ENCODE measurements around the gene MAP3K5. TPM values are rescaled to one million over a fixed set of nuclear protein-coding genes. Genes with fewer than 3 reads are reported as not detected.

MAP3K5 gene
- total and polyA plus RNA-seq, 9 of the 15 experiments (the other 6 are each of a cell fraction or from before 2014, with no cell fraction given): 2.2 to 13.0 (median 9.9) TPM

- ATAC-seq: no peak
- intact Hi-C loops (cut with micrococcal nuclease): no loop called here
Measured at GRCh38 chr6:136529710-136530109, 262.6 kb downstream of the MAP3K5 start.

More at GRCh38 chr6:136529710-136530109, 262.6 kb downstream of the MAP3K5 start:
- H3K4me1 ChIP-seq (replicated peaks in 1 of 2; ENCODE audit: control insufficient read depth in 2 of 2, insufficient read depth in 2 of 2, low read length in 2 of 2): 0 out of 5 replicates have a peak, but pooled peaks cover 0 to 3% of the 10 kb centered on the region in 2 experiments
- no peak overlapping the region for H3K4me3 ChIP-seq
- no peak for TF ChIP-seq ZNF239 (CRISPR knock-in tag; IDR thresholded peaks at IDR 0.05)
- TF ChIP-seq ZNF318 (IDR thresholded peaks at IDR 0.05; ENCODE audit: borderline replicate concordance in 1 of 2, low read depth in 1 of 2): no peak
- TF ChIP-seq ZNF24 (IDR thresholded peaks at IDR 0.05): no peak
- TF ChIP-seq ZBTB34 (CRISPR knock-in tag; IDR thresholded peaks at IDR 0.05): no peak
- TF ChIP-seq BRF2 (IDR thresholded peaks at IDR 0.05; ENCODE audit: borderline replicate concordance, insufficient read depth, insufficient read length): no peak
- no peak for TF ChIP-seq IRF2 (CRISPR knock-in tag; IDR thresholded peaks at IDR 0.05)
- TF ChIP-seq JUNB (CRISPR knock-in tag; conservative IDR thresholded peaks at IDR 0.05): no peak
- no peak for TF ChIP-seq PCBP1 (IDR thresholded peaks at IDR 0.05; ENCODE audit: low read depth, low read length, poor library complexity, severe bottlenecking)
- no peak for TF ChIP-seq MAZ (CRISPR knock-in tag; conservative IDR thresholded peaks at IDR 0.05 in 1 of 2, IDR thresholded peaks at IDR 0.05 in 1 of 2)
- no peak for TF ChIP-seq HNRNPH1 (optimal IDR thresholded peaks at IDR 0.05; ENCODE audit: low read depth, low read length)
- H3K9ac ChIP-seq (ENCODE audit: insufficient read depth in 1 of 2, low read depth in 2 of 2, low read length in 2 of 2): no peak overlapping the region
- H3K36me3 ChIP-seq (ENCODE audit: control insufficient read depth, insufficient read depth, low read length): no peaks in the 10 kb centered on the region
- in situ Hi-C loops (cut with MboI): loop anchor here (25.0 kb wide), 1 partner anchor 192 kb away; no protein-coding TSS in a partner anchor
- peaks cover 10 to 32% of the 10 kb centered on the region in 2 experiments; a peak in 4 of 5 replicates for H3K27me3 ChIP-seq (ENCODE audit: control insufficient read depth in 2 of 2, insufficient read depth in 2 of 2, low read length in 2 of 2)
- no peaks in the 10 kb centered on the region for H4K20me1 ChIP-seq (replicated peaks; ENCODE audit: control insufficient read depth, insufficient read depth, low read length)
- no peak overlapping the region for H3K27ac ChIP-seq (ENCODE audit: extremely low read depth, low read depth, low read length)
- no peak overlapping the region for H3K4me2 ChIP-seq (ENCODE audit: insufficient read depth, low read length)
- H2AFZ ChIP-seq (ENCODE audit: low read depth, low read length): no peak overlapping the region
- FAIRE-seq (no peak), DNase-seq (ENCODE audit: extremely low read depth in 1 of 4, low spot score in 3 of 4) (no peak)
- BruUV-seq (replicated peaks): no TSS peak
- no peaks in the 10 kb centered on the region for H3K9me3 ChIP-seq (replicated peaks; ENCODE audit: control insufficient read depth, insufficient read depth, low read depth, low read length)
- no peaks in the 10 kb centered on the region for H3K9me1 ChIP-seq (ENCODE audit: control insufficient read depth, insufficient read depth, low read length)
- POLR2A ChIA-PET: no interaction called here
- CTCF ChIA-PET (ENCODE audit: low intra/inter-chr PET ratio): no interaction called here
- WGBS (ENCODE audit: insufficient coverage, low coverage, missing lambda C conversion rate): 19% methylated on average over 3 of the region's 3 CpGs
- no peaks in the 10 kb centered on the region for H3K79me2 ChIP-seq (ENCODE audit: control insufficient read depth, insufficient read depth, low read length)
